ENCODE data around the gene FSTL5.

DNA sequence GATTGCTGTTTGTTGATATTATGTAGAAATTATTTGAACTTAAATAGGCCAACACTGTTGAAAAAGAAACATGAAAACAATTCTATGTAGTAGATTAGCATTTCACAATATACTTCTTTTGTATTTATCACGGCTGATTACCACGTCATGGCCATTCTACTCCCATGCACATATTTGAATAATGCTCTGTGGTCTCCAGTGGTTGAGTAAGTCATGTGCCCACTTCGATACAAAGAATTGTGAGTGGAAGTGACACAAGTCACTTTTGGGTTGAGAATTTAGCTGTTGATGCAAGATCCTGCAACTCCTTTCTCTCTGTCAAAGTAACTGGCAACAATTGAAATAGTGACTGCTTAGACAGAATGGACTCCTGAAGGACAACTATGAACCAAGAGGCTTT, 6.7 kb upstream of the FSTL5 start:
- TF ChIP-seq, protein P1, sequence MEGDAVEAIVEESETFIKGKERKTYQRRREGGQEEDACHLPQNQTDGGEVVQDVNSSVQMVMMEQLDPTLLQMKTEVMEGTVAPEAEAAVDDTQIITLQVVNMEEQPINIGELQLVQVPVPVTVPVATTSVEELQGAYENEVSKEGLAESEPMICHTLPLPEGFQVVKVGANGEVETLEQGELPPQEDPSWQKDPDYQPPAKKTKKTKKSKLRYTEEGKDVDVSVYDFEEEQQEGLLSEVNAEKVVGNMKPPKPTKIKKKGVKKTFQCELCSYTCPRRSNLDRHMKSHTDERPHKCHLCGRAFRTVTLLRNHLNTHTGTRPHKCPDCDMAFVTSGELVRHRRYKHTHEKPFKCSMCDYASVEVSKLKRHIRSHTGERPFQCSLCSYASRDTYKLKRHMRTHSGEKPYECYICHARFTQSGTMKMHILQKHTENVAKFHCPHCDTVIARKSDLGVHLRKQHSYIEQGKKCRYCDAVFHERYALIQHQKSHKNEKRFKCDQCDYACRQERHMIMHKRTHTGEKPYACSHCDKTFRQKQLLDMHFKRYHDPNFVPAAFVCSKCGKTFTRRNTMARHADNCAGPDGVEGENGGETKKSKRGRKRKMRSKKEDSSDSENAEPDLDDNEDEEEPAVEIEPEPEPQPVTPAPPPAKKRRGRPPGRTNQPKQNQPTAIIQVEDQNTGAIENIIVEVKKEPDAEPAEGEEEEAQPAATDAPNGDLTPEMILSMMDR (IDR thresholded peaks at IDR 0.05; ENCODE audit: insufficient read depth, low read length, poor library complexity, severe bottlenecking) = no peak
- TF ChIP-seq EZH2phosphoT487 (conservative IDR thresholded peaks at IDR 0.05; ENCODE audit: low read length) = no peak

Data from SU-DHL-6 (cell line).